GM18526 (cell line): ENCODE measurements around the gene CDAN1.

Experiments used
- POLR2A ChIP-seq: IDR thresholded peaks from 3 replicates; pipeline ENCODE4 v1.6.1; 2011; ENCODE audit not compliant: insufficient read length; ENCODE audit errors: extremely low read depth

Gene CDAN1

GRCh38 chr15:42693942-42694341 is 43.0 kb downstream of the CDAN1 start:
- TF ChIP-seq POLR2A = no peak

- TF ChIP-seq POLR2A = no peak
These were observed 43.4 kb downstream of the CDAN1 start for GRCh38 chr15:42693496-42693895.

GRCh38 chr15:42692997-42693396 is 43.9 kb downstream of the CDAN1 start:
- no peak for TF ChIP-seq POLR2A

GRCh38 chr15:42692536-42692935 is 44.4 kb downstream of the CDAN1 start:
- no peak for TF ChIP-seq POLR2A

- no peak for TF ChIP-seq POLR2A
These were observed 45.2 kb downstream of the CDAN1 start for GRCh38 chr15:42691770-42692169.

GRCh38 chr15:42691308-42691707 is 45.6 kb downstream of the CDAN1 start:
- no peak for TF ChIP-seq POLR2A

- TF ChIP-seq POLR2A = no peak
These were observed 48.6 kb downstream of the CDAN1 start for GRCh38 chr15:42688301-42688700.

GRCh38 chr15:42687740-42688139 is 49.2 kb downstream of the CDAN1 start:
- no peak for TF ChIP-seq POLR2A

- TF ChIP-seq POLR2A = no peak
These were observed 50.6 kb downstream of the CDAN1 start for GRCh38 chr15:42686281-42686680.

- TF ChIP-seq POLR2A = no peak
These were observed 55.8 kb downstream of the CDAN1 start for GRCh38 chr15:42681119-42681518.

- TF ChIP-seq POLR2A = no peak
These were observed 57.4 kb downstream of the CDAN1 start for GRCh38 chr15:42679285-42680141.

- TF ChIP-seq POLR2A = no peak
These were observed 61.9 kb downstream of the CDAN1 start for GRCh38 chr15:42675021-42675420.

- TF ChIP-seq POLR2A = no peak
These were observed 62.5 kb downstream of the CDAN1 start for GRCh38 chr15:42674472-42674871.
